Hindlimb muscle (tissue), 1 donor: Measurements from ENCODE around the gene BRD1. TPM values are rescaled to one million over a fixed set of nuclear protein-coding genes. Genes with fewer than 3 reads are reported as not detected.
"Not testable (repeated sequence)": the region's sequence is repeated elsewhere in the genome, so short reads cannot be mapped to it uniquely, and the experiment has no call there.

ENCODE experiments used
- DNase-seq: peaks from one replicate; pipeline ENCODE4 v3.0.0-alpha.2; 2013
- polyA plus RNA-seq: library from polyadenylated mRNA; unstranded; fragments of 120-200 nt; gene quantifications from one replicate; pipeline ENCODE4 v1.2.1, GENCODE V29; 2013; ENCODE audit not compliant: insufficient read length

BRD1 gene
- polyA plus RNA-seq, 1 donor, result 31.0 TPM

DNA sequence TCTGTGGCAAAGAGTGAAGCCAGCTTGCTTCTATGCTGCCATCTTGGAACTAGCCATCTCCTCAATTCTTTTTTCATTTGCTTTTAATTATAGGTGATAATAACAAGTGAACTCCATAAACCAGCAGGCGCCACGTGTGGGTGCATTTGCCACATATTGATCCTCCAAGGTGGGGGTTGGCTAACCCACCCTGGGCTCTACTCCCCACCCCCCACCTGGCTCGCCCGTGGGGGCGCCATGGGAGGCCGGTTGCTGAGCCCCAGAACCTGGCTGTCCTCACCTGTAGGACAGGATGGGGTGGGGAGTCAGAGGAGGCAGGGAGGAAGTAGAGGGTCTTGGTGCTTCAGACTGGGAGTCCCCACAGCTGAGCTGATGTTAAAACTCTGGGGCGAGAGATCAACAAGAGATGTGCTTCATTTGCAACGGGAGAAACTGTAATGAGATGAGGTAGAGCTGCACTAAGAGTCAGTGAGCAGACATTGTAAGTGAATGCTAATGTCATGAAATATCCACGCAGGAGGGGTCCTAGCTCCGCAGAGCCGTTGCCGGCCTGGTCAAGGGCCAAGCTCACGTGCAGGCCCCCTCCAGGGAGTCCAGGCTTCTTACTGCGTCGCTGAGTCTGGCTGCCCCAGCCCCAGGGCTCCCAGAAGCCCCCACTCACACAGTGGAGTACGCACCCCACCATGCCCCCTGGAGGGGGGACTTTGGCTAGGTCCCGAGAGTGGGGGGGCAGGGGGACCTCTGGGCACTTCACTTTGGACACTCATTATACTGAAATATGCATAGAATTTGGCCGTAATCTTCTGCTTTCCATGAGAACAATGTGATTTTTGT is 59.4 kb downstream of the BRD1 start:
- no peak for DNase-seq

DNA sequence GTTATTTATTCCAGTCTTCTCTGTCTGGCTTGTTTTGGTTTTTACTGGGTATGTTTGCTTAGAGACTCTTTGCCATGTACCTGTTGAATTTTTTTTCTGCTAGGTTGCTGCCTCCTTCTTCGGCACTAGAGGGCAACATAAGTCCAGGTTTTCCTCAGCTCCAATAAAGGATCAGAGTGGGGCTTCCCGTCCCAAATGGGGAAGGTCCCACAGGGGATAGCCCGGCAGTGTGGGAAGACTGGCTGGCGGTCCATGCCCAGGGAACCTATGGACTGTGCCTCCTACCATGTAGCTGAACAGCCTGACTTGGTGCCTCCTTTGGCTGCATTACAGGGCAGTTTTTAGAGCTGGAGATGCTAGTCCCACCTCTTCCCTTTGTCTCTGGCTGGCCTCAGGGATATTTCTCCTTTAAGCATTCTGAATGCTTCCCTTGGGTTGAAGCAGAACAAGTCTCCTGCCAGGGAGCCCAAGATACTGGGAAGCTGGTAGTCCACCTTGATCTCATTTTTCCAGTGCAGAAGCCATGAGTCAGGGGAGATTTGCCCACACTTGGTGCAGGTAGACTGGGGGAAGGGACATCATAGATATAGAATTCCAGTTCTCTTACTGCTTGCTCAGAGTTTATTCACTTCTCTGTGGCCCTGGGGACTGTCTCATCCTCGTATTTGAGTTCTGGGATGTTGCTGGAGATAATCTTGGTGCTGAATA is 60.2 kb downstream of the BRD1 start:
- no peak for DNase-seq

DNA sequence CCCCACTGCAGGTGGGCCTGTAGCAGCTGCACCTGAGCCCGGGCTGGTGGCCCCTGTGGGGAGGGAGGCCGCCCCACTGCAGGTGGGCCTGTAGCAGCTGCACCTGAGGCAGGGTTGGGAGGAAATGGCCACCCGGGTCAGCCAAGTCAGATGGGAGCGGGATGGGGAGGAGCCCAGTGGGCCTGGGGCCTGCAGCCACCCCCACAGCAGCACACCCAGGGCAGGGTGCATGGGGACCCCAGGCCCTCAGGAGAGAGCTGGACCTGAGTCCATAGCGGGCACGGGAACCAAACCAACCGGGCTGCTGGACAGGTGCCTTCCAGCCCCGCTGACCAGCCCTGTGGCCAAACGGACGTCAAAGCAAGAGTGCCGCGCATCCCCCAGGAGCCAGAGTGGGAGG is 61.7 kb downstream of the BRD1 start:
- no peak for DNase-seq

DNA sequence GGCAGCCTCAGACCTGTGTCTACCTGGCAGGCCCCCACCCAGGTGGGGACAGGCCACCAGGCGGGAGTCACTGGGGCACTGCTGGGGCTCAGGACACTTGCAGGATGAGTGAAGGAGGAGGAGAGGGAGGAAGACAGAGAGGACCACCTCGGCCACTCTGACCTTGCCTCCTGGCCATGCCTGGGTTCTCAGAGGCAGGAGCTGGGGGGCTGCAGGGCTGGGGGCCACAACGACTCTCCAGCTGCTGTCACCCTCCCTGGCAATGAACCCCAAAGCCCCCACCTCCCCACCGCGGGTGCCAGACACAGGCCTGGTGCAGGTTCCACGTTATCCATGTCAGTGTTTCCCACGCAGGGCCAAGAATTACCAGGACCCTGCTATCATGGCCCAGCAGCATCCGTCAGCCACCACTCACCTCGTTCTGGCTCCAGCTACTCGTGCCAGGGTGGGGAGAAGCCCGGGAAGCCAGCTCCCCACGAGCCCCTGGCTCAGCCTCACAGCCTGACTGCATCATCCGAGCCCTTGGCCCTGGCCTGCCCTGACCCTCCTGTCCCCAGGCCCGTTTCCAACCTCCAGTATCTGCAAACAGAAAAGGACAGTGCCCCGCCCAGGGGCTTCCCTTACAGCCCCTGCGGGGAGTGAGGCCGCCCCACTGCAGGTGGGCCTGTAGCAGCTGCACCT is 62.4 kb downstream of the BRD1 start:
- no peak for DNase-seq

DNA sequence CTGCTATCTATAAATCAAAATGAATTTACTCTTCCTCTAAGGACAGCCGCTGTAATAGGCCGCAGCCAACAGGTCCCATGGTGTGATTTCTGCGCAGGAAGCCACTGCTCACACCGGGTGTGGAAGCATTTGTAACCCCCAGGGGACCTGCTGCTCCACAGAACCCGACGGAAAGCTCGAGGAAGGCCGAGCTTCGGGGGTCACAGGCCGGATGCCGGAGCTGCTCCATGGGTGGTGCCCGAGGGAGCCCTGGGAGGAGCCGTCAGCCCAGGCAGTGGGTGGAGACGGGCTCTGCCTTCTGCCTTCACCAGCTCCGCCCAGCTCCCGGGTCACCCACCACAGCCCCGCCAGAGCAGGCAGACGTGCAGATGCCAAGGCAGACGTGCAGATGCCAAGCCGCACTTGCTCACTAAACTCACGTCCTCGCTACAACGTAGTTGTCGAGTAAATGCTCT is 63.5 kb downstream of the BRD1 start:
- DNase-seq, result no peak

DNA sequence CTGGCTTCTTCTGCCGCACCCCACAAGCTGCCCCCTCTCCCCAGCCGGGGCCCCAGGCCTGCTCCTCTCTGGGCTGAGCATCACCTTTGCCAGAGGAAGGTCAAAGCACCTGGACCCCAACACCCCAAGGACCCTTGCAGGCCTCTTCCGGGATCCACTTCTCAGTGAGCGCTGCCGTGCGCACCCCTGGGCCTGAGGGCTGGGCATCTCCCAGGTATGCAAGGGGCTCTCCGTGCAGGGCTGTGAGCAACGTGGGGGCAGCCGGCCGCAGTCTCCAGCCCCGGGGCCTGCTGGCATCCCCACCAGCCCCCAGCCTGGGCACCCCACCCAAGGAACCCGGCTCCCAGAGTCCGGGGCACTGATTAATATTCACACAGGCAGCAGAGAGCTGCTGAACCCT is 64.0 kb downstream of the BRD1 start:
- DNase-seq, result no peak

DNA sequence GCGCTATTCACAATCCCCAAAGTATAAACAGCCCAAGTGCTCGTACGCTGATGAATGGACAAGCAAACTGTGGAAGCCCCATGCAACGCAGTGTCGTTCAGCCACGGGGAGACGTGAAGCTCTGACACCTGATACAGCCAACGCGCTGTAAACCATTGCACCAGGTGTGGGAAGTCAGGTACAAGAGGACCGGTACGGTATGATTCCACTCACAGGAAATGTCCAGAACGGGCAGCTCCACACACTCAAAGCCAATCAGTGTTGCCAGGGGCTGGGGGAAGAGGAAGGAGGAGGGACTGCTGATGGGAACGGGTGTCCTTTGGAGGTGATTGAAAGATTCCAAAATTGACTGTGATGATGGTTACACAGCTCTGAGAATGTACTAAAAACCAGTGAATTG is 64.5 kb downstream of the BRD1 start:
- no peak for DNase-seq

DNA sequence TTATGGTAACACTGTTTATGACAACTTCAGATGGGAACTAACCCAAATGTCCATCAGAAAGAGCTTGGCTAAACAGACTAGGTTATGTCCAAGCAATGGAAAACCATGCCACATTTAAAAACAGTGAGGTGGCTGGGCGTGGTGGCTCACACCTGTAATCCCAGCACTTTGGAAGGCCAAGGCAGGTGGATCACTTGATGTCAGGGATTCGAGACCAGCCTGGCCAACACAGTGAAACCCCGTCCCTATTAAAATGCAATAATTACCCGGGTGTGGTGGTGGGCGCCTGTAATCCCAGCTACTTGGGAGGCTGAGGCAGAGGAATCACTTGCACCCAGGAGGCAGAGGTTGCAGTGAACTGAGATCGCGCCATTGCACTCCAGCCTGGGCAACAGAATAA is 65.1 kb downstream of the BRD1 start:
- DNase-seq, result not testable (repeated sequence)

DNA sequence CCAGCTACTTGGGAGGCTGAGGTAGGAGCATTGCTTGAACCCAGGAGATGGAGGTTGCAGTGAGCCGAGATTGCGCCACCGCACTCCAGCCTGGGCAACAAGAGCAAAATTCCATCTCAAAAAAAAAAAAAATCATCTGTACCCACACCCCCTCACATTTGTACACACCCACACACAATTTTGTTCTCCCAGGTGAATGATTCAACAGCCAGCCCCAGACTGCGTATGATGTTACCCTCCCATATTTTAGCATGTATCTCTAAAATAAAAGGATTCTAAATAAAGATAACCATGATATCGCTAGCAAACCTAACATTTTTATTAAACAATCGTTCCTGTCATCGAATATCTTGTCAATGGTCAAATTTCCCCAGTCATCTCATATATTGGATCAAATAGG is 65.8 kb downstream of the BRD1 start:
- DNase-seq, result no peak

DNA sequence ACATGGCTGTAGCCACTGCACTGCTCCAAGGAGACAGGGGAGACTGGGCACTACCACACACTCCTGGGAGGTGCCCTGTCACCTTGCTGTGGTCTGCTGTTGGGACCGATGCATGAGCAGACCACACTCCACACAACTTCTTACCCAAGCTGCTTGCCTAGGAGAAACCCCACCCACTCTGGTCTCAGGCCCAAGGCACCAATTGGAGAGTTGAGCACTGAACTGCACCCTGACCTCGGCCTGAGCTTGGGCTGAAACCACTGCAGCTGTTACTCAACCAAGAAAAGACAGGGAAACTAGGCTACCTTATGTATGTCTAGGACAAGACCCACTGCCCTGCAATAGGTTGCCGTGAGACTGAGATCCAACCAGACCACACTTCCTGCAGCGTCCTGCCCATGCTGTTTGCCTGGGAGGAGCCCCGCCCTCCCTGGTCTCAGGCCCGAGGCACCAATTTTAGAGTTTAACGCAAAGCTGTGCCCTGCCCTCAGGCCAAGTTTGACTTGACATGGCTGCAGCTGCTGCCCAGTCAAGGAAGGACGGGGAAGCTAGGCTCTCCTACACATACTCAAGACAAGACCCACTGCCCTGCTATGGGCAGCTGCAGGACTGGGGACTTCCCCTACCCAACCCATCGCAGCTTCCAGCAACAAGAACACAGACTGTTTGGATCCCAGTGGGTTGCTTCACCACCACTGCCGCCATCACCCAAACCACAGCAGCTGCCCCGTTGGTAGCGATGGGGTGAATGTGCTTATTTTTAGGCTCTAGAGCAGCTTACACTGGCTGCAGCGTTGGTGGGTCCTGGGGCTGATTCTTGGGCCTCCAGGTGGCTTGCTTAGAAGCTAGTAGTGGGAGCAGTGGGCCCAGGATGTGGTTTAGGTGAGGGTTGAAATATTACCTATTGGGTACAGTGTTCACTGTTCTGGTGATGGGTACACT is 66.8 kb downstream of the BRD1 start:
- no peak for DNase-seq

DNA sequence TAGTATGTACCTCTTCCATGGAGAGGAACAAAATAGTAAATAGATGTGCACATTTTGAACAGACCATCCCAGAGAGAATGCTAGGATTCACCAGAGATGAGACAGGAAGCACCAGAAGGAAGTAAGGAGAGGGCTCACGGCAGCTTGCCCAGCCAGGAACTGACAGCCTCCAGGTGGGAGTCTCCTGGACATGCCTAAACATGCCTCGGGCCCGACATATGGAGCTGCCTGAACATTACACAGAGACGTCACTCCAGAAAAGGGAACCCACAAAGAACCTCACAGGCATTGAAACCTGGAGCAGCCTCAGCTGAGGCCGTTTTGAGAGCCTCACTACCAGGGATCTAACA is 67.4 kb downstream of the BRD1 start:
- no peak for DNase-seq

DNA sequence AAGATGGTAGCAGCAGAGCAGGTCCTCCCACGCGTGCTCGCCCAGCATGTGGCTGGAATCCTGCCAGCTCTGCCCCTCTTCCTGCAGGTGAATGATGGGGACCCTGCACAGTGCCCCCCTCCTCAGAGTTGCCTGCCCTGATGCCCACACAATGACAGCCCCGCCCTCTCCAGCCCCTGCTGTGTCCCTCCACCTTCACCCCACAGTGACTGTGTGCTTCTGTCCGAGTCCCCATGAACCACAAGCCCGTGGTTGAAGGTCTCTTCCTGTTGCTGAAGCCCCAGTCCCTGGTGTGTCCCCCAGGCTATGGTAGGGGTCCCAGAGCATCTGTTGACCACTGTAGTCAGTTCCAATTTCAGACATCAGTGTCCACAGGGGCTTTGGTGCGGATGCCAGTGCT is 71.0 kb downstream of the BRD1 start:
- DNase-seq, result no peak

DNA sequence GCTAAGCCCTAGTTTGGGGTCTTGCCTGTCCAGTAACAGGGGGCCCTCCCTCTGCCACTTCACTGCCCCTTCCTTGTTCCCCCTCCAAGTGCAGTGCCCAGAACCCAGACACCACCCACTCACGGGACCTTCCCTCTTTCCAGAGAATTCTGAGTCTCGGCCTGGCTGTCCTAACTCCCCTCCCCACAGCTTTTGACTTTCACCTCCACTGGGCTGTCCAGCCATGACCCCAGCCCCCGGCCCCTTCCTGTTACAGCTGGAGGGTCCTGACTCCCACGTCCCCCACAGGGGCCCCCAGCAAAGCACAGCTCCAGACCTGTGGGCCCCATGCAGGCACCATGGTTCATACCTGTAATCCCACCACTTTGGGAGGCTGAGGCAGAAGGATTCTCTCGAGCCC is 71.5 kb downstream of the BRD1 start:
- DNase-seq, result no peak

DNA sequence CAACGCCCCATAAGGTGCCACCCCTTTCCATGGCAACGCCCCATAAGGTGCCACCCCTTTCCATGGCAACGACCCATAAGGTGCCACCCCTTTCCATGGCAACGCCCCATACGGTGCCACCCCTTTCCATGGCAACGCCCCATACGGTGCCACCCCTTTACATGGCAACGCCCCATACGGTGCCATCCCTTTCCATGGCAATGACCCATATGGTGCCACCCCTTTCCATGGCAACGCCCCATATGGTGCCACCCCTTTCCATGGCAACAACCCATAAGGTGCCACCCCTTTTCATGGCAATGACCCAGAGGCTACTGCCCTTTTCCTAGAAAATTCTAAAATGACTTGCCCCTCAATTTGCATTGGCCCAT is 72.1 kb downstream of the BRD1 start:
- no peak for DNase-seq

DNA sequence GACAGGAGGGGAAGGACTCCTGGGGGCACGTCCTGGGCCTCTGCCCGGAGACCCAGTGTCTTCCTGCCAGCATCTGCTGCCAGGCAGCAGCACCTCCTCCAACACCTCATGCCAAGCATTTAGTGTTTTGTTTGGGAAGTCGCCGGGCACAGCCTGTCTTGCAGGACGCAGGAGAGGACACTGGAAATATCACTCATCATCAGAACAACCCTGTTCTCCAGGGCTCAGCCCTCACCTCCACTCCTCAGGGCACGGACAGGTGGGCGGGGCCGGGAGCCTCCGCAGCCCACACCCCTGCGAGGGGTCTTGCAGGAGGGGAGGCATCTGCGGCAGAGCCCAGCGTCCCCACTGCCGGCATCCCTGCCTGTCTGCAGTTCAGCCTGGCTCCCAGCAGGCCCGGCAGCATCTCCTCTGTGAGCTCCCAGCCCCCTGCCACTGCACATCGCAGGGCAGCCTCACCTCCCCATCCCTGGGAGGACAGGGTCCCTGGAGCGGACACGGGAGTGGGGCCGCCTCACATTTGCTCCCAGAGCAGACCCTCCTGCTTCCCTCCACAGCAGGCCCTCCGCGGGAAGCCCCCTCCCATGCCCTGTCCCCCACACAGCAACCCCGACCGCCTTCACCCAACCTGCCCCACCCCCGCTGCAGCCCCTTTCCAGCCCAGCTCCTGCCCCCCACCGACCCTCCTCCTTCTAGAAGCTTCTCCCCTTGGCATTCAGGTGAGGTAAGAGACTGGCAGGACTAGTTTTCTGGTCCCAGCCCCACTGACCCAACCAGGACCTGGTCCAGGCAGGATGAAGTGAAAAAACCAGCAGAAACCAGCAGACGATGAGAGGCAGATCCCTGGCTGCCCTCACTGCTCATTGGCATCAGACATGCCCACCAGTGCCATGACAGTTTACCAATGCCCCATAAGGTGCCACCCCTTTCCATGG is 72.7 kb downstream of the BRD1 start:
- no peak for DNase-seq

DNA sequence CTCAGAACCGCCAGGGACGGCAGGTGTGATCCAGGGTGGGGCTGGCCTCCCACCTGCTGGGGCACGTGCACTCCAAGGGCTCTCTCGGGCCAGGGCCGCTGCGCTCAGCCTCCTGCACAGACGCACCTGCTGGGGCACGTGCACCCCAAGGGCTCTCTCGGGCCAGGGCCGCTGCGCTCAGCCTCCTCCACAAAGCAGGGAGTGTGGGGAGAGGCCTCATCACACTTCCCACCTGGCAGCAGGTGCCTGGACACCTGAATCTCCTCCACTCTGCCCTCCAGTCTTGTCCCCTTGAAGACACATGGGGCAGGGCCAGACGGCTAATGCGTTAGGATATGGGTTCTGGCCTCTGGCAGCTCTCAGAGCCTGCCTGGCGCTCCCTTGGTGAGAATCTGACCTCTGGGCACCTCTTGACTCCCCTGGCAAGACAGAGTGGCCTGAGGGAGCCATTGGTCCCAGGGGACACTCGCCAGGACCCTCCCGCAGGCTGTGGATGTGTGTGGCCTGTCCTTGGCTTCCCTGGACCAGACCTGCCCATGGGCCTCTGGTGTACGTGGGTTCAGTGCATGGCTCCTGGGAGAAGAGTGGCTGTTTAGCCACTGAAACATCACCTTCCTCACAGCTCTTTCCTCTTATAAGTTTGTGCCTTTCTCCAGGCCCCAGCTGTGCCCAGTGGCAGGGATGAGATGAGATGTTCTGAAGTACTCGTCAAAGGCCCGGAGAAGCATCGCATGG is 73.5 kb downstream of the BRD1 start:
- DNase-seq, result no peak

DNA sequence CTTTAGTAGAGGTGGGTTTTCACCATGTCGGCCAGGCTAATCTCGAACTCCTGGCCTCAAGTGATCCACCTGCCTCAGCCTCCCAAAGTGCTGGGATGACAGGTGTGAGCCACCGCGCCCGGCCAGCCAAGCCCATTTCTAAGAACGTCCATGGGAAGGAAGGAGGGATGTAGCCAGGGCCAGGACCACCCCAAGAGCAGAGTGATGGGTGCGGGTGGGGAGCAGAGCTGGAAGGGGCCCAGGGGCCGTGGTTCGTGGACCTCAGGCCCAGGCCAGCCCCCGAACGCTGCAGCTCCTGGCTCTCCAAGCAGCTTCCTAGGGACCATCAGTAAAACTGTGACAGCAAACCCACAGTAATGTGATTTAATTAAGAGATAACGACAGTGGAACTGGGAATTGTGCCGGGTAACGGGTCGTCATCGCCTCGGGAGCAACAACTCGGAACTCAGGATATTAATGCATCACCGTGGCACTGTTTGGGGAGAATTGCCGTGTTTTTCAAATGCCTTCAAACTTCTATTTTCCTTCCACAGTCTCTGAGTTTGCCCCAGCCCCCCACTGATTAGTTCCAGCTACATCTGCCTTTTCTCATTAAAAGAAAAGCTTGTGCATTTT is 74.3 kb downstream of the BRD1 start:
- DNase-seq, result no peak

DNA sequence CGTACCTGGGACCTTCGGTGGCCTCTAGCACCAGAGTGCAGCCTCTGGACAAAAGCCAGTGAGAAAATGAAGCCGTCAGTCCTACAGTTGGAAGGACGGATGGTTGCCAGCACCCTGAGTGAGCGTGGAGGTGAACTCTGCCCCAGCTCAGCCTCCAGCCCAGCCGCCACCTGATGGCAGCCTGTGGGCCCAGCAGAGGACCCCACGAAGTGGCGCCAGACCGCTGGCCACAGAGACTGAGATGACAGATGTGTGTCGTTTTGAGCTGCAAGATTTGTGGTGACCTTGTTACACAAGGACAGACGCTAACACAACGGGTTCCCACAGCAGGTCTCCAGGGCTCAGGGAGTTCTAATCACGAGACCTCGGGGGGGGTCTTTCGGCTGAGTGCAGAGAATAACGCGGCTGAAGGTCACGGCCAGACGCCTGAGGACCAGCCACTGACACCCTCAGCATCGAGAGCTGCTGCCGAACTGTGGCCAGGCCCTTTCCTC is 75.0 kb downstream of the BRD1 start:
- no peak for DNase-seq

DNA sequence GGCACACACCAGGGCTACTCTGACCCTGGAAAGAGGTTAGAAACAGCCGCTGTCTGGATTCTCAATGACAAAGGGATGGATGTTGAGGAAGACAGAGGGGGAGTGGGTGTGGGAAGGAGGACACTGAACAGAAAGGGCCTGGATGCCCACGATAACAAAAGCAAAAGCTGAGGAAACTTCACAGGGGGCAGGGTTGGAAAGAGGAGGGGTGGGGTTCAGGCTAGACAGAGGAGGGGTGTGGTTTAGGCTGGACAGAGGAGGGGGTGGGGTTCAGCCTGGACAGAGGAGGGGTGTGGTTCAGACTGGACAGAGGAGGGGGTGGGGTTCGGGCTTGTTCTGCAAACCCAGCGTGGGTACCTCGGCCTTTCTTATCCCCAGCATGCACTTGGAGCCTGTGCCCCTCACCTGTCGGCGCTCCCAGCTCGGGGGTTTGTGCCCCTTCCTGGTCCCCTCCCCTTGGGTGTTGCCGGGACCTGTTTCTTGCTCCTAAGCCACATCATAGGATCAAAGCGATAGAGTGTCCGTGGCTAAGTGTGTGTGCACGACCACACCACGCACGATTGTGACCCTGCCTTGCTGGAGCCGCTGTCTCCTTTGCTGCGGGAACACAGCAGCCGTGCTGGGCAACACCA is 75.6 kb downstream of the BRD1 start:
- no peak for DNase-seq
